GM18502 (cell line): Measurements from ENCODE around the gene HHIPL1.
A peak's percentile ranks its signal among the peaks of the same experiment; 100 is the strongest.

Experiments used
- ATAC-seq: cut with Tn5 transposase; IDR thresholded peaks from one replicate; pipeline ENCODE4 v1.9.1; 2021; ENCODE audit warnings: mild to moderate bottlenecking; ENCODE audit not compliant: unreplicated experiment, poor library complexity

Gene HHIPL1

DNA sequence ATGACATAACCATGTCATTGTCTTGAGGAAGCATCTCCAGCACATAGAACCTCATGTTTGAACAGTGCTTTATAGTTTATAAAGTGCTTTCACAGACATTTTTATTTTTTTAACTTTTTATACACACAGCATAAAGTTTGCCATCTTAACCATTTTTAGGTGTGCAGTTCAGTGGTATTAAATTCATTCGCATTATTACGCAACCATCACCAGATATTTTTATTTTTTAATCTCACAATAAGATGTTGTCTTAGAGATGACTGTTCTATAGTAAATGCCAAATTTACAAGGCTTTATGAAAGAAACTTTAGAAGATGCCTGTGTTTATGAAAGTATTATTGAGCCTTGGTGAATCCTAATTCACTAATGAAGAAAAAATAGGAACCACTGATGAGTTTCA, 59.1 kb downstream of the HHIPL1 start:
- ATAC-seq: no peak

DNA sequence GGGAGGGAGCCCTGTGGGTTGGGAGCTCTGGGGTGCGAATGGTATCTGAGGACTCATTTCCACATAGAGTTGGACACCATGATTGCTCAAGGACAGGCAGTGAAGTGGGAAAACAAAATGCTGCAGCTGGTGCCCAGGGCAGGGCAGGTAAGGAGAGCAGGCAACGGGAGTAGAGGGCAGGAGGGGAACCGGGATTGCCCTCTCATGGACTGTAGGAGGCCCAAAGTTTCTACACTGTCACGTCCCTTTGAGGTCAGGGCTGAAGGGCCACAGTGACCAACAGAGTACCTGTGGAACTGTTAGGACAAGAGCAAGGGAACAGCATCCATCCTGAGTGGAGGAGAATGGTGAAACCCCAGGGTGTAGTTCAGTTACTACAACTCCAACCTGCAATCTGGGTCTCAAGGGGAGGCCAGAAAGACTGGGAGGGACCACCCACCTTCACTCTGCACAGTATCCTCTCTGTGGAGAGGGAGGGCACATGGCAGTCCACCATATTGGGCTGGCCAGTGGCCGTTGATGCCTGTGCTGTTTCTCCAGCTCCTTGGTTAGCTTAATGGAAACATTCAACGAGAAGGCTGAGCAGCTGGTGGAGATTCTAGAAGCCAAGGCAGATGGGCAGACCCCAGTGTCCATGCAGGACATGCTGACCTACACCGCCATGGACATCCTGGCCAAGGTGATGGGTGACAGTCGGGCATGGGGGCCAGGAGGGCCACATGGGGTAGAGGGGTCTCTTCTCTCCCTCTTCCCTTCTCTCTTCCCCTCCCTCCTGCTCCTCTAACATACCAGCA, 61.4 kb downstream of the HHIPL1 start:
- ATAC-seq: no peak

DNA sequence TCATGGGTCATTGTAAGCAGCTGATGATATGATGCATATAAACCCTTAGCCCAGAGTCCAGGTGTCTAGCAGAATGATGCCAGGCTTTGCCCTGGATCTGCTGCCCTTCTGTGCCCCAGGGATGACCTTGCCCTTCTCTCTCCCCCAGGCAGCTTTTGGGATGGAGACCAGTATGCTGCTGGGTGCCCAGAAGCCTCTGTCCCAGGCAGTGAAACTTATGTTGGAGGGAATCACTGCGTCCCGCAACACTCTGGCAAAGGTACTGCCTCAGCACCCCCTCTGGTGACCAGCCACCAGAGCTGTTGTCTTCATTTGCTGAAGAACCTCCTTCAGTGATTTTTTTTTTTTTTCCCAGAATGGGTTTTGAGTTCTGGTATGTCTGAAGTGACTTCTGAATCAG, 62.5 kb downstream of the HHIPL1 start:
- no peak for ATAC-seq

DNA sequence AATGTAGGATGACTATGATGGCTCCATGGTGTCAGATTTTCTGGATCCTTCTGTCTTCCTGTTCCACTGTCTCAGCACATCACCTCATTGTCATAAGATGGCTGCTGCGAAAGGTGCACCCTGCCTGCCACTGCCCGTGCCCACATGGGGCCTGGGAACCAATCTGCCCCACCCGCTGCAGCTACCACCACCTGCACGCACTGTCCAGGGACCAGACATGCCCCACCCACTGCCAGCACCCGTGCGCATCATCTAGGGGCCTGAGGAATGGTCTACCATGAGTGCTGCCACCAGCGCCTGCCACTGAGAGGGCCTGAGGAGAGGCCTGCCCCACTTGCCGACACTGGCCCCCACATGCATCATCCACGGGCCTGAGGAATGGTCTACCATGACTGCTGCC, 63.0 kb downstream of the HHIPL1 start:
- ATAC-seq: no peak

DNA sequence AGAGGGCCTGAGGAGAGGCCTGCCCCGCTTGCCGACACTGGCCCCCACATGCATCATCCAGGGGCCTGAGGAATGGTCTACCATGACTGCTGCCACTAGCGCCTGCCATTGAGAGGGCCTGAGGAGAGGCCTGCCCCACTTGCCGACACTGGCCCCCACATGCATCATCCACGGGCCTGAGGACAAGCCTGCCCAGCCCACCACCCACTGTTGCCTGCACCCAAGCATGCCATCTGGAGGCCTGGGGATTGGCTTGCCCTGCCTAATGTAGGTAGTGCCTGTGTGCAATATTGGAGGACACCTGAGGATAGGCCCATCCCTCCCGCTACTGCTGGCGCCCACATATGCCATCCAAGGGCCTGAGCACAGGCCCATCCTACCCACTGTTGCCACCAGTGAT, 63.5 kb downstream of the HHIPL1 start:
- no peak for ATAC-seq

DNA sequence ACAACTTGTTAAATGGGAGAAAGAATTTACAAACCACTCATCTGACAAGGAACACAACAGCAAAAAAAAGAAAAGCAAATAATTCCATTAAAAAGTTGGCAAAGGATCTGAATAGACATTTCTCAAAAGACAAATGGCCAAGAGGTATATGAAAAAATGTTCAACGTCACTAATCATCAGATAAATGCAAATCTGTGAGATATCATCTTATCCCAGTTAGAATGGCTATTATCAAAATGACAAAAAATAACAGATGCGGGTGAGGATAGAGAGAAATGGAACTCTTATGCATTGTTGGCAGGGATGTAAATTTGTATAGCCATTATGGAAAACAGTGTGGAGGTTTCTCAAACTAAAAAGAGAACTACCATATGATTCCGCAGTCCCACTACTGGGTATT, 69.0 kb downstream of the HHIPL1 start:
- ATAC-seq: no peak

DNA sequence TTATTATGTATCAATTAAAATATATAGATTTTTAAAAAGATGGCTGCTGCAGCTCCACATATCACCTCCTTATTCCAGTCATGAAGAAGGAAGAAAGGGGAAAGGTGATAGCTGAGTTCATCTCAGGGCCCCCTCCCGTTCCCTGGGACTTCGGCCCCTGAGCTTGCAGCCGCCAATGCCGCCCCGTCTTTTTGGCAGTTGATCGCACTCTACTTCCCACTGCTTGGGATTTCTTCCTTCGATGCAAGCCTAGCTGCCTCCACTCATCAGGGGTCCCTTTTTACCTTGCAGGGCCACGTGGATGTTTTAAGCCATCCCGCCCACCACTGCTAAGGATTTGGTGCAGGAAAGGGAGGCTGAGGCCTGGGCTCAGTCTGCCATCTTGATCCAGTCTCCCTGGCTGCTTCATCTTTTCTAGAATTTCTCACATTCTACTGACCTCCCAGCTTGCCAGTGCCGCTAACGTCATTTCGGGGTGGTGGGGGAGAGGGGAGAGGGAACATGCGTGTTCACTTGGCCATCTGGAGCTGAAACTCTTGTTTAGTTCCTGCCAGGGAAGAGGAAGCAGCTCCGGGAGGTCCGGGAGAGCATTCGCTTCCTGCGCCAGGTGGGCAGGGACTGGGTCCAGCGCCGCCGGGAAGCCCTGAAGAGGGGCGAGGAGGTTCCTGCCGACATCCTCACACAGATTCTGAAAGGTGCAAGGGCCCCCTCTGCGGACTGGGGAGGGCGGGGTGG, 70.5 kb downstream of the HHIPL1 start:
- ATAC-seq: no peak

DNA sequence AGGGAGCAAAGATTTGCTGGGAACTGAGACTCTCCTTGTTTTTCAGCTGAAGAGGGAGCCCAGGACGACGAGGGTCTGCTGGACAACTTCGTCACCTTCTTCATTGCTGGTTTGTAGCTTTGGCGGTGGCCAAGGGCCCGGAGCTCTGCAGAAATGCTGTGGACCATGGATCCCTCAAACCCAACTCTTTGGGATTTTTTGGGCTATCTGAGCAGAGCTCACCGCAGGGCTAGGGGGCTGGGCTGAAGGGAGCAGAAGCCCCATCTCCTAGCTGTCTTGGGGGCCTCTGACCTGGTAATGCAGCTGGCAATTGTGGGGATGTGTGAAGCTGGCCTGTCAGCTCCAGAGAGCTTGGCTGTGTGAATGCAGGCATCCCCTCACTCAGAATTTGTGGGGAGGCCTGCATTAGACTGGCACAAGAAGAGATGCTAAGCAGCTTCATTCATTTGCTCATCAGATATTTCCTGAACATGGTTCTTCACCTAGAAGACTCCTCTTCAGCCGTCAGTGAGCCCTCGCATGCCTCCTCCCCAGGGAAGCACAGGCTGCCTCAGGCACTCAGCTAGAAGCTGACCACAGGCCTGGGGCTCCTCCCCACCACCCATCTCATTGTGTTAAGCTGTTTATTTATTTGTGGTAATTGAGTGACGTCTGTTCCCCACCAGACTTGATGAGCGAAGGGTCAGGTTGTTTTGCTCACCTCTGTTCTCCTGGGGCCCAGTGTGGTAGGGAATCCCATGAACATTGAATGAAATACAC, 71.3 kb downstream of the HHIPL1 start:
- no peak for ATAC-seq

DNA sequence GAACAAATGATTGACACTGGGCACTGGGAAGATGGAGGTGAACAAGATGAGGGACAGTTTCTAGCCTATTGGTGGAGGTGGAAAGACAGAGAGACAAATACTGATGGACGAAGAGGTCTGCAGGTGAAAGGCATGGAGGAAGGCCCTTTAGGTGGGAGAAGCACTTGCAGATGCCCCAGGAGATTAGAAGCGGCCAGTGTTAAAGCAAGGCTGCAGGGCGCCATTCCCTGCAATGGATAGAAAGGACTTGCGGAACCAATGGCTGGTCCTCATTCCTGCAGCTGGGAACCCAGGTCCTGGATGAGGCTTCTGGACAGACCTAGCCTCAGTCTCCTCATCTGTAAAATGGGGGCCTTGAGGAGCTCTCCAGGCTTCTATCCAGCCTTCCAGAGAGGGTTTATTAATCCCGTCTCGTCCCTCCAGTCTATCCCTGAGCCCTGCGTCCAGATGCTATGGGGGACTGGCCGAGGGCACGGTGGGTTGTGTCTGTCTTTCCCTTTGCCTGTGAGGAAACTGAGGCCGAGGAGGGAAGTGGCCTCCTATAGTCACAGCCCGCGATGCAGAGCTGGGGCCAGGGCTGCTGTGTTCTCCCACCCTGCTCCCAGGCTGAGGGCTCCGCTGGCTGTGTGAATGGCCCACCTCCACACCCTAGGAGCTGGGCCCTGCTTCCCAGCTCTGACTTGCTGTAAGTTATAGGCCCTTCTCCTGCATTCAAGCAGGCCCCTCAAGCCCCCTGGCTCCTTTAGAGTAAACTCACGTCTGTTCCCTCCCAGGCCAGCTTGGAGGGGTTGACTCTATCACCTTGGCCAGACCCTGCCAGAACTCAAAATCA, 72.1 kb downstream of the HHIPL1 start:
- no peak for ATAC-seq

DNA sequence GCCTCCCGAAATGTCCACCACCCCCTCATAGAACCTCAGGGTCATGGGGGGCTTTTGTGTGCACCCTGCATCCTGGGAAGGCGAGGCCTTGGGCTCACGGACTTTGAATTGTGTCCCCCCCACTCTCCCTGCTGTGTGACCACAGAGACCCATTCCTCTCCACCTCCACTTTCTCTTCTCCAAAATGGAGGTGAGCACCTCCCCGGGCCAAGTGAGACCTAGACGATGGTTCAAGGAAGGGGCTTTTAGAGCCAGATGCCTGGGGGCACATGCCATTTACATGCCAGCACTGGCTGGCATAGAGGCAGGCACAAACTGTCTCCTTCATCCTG, 72.7 kb downstream of the HHIPL1 start:
- no peak for ATAC-seq

DNA sequence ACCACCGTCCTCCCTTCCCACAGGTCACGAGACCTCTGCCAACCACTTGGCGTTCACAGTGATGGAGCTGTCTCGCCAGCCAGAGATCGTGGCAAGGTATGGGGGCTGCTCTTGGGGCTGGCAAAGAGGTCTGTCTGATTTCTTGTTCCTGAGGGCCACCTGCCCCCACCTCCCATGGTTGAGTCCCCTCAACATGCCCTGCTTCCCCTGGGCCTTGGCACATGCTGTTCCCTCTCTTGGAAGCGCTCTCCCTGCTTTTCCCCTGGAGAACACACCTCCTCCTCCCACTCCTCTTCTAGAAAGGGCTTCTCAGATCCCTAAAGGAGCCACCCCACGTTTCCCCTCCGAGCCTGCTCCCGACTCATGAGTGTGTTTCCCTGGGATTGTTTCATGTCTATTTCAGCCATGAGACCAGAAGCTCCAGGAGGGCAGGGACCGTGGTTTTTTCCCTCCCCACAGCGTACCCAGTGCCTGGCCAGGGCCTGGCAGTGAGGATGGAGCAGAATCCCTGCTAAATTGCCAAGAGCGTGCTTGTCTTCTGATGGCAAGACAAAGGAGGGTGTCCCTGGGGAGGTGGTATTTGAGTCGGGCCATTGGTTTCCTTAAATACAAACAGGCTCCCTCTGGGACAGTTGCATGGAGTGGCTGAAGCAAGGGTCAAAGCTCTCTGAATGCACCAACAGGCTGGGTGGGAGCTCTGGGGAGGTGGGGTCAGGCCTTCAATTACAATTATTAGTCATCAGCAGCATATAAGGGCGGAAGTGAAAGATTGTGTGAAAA, 73.3 kb downstream of the HHIPL1 start:
- peak; percentile 94 for ATAC-seq

DNA sequence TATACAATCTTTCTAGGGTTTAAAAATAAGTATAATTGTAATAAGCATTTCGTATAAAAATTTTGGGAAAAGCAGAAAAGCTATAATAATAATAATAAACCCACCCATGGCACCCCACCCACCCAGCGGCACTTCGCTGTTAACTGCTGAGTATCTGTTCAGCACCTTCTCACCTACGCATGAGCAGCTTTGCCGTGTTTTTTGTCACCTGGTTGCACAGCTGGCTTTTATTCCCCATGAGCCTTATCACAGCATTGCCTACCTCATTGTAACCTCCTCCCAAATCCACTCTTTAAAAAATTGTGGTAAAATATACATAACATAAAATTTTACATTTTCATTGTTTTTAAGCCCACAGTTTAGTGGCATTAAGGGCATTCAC, 73.9 kb downstream of the HHIPL1 start:
- ATAC-seq: peak; percentile 59

DNA sequence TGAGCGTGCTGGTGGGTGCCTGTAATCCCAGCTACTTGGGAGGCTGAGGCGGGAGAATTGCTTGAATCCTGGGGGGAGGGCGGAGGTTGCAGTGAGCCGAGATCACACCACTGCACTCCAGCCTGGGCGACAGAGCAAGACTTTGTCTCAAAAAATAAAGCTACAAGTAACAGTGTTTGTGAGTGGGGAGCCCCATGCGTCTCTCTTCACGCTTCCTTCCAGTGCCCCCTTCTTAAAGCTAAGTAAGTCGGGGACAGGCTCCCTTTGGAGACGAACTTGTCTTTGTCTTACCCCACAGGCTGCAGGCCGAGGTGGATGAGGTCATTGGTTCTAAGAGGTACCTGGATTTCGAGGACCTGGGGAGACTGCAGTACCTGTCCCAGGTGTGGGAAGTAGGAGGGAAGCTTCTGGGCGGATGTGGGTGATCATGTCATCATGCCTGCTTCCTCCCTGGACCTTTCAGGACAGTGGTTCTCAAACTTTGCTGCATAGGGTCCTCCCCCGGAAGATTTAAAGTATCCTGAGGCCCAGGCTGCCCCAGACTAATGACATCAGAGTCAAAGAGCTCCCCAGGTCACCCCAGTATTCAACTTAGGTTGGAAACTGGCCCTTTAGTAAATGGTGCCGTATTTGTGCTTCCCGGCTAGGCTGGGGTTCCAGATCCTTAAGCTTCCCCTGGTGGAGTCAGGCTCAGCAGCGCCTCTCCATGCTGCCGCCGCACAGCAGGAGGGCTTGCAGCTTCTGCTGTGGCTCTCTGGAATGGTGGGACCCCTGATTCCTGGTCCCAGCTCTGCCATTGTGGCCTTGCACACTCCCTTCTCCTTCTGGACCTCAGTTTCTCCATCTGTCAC, 76.2 kb downstream of the HHIPL1 start:
- ATAC-seq: no peak

DNA sequence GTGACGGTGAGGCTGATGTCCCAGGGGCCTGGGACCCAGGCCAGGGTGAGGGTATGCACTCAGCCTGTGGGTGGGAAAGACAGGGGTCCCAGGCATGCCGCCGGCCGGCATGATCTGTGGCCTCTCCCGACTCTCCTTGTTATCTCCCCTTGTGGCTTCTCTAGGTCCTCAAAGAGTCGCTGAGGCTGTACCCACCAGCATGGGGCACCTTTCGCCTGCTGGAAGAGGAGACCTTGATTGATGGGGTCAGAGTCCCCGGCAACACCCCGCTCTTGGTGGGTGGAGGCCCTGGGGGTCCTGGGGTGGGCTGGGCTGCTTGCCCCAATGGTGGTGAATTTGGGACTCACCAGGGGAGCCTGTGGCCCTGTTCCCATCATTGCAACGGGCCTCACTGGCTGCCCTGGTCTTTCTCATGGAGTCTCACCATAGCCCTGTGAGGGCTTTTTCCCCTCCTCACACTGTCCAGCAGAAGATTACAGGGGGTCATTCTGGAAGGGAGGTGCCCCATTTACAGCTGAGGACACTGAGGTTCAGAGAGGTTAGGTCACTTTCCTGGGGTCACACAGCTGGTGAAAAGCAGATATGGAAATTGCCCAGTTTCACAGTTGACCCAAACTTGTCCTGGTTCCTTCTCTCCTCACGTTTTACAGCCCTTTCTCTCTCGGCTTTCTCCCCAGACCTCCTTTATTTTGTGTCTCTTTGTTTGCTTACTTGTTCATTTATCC, 77.0 kb downstream of the HHIPL1 start:
- ATAC-seq: no peak

DNA sequence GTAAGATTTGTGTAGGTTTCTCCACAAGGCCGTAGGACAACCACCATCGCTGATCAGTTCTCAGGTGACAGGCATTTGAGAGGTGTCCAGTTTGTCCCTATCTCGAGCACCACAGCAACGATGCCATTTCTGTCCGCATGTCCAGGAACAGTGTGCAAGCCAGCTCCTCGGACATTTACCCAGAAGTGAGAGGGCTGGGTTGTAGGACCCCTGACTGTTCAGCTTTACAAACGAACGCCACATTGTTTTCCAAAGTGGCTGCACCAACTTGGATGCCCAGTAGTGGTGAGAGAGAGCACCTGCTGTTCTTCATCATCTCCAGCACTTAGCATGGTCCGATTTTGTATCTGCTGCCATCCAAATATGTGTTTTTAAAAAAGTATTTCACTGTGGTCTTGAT, 77.8 kb downstream of the HHIPL1 start:
- no peak for ATAC-seq

DNA sequence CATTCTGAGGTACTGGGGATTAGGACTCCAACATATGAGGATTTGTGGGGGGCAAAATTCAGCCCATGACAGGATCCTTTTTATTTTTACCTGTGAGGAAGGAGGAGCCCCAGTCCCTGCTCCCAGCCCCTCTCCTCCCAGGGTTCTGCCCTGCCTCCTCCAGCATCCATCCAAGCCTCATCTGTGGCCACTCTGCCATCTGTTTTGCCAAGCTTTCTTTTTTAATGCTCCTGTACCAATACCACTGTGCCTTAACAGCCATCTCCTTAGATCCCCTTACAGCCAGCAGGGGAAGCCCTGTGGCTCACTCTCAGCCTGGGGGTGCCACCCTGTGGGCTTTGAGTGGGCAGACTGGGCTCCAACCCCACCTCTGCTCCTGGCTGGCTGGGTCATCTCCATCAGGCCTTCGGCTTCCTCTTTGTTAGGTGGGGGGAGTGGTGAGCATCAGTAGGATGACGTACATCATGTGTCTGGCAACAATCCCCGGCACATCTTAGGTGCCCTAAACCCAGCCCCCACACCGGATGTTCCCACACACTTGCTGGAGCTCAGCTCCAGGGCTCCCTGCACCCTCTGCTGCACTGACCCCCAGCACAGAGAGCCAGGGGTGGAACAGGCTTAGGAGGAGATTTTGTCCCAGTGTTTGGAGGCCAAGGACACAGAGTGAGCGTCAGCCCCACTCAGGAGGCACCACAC, 79.4 kb downstream of the HHIPL1 start:
- ATAC-seq: no peak

DNA sequence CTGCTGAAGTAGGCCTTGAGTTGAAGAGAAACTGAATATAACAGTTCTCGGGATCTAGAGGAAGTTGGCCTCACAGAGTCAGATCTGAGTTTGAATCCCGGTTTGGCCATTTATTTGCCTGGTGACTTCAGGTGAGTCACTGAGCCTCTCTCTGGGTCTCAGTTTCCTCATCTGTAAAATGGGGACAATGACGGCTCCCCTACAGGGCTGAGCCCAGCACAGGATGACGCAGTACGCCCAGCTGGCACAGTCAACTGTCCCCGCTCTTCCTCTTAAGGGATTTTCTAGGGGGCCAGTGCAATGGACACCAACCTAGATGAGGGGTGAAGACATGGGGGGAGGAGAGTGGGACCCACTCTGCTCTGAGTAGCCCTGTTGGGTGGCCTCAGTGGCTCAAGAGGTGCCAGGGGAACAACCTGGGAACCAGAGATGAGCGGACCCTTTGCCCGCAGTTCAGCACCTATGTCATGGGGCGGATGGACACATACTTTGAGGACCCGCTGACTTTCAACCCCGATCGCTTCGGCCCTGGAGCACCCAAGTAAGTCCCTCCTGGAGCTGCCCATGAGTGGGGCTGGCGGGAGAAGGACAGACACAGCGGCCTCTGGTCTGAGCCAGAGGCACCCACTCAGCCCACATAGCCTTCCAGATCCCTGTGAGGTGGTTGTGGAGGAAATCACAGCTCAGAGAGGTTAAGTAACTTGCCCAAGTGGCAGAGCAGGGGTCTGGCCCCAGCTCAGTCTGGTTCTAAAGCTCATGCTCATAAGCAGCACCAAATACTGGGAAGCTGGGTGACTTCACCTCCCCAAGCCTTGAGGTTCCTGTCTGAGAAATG, 80.2 kb downstream of the HHIPL1 start:
- ATAC-seq: no peak
